ENCODE results near the gene SLC22A7.

Gene SLC22A7

DNA sequence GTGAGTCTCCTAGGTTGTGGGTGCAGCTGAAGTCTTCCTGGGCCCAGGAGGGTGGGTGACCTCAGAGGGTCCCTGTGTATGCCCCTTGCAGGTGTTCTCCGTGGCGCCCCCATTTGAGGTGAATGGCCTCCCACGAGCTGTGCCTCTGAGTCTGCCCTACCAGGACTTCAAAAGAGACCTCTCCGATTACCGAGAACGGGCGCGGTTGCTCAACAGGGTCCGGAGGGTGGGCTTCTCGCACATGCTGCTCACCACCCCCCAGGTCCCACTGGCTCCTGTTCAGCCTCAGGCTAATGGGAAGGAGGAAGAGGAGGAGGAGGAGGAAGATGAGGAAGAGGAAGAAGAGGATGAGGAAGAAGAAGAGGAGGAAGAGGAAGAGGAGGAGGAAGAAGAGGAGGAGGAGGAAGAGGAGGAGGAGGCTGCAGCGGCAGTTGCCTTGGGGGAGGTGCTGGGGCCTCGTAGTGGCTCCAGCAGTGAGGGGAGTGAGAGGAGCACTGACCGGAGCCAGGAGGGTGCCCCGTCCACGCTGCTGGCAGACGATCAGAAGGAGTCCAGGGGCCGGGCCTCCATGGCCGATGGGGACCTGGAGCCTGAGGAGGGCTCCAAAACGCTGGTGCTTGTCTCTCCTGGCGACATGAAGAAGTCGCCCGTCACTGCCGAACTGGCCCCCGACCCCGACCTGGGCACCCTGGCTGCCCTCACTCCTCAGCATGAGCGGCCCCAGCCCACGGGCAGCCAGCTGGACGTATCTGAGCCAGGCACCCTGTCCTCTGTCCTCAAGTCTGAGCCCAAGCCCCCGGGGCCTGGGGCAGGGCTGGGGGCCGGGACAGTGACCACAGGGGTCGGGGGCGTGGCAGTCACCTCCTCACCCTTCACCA lies 15.2 kb upstream of the SLC22A7 start:
- TF ChIP-seq, protein P1, sequence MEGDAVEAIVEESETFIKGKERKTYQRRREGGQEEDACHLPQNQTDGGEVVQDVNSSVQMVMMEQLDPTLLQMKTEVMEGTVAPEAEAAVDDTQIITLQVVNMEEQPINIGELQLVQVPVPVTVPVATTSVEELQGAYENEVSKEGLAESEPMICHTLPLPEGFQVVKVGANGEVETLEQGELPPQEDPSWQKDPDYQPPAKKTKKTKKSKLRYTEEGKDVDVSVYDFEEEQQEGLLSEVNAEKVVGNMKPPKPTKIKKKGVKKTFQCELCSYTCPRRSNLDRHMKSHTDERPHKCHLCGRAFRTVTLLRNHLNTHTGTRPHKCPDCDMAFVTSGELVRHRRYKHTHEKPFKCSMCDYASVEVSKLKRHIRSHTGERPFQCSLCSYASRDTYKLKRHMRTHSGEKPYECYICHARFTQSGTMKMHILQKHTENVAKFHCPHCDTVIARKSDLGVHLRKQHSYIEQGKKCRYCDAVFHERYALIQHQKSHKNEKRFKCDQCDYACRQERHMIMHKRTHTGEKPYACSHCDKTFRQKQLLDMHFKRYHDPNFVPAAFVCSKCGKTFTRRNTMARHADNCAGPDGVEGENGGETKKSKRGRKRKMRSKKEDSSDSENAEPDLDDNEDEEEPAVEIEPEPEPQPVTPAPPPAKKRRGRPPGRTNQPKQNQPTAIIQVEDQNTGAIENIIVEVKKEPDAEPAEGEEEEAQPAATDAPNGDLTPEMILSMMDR (IDR thresholded peaks at IDR 0.05), result no peak

GRCh38 chr6:43283514-43283901 lies 14.6 kb upstream of the SLC22A7 start:
- TF ChIP-seq, protein P1 (IDR thresholded peaks at IDR 0.05), result no peak

GRCh38 chr6:43283905-43284304 lies 14.2 kb upstream of the SLC22A7 start:
- TF ChIP-seq, protein P1 (IDR thresholded peaks at IDR 0.05), result no peak

- TF ChIP-seq, protein P1 (IDR thresholded peaks at IDR 0.05), result no peak
Measured at GRCh38 chr6:43284991-43285781, 12.9 kb upstream of the SLC22A7 start.

GRCh38 chr6:43285832-43286231 lies 12.2 kb upstream of the SLC22A7 start:
- TF ChIP-seq, protein P1 (IDR thresholded peaks at IDR 0.05), result no peak

DNA sequence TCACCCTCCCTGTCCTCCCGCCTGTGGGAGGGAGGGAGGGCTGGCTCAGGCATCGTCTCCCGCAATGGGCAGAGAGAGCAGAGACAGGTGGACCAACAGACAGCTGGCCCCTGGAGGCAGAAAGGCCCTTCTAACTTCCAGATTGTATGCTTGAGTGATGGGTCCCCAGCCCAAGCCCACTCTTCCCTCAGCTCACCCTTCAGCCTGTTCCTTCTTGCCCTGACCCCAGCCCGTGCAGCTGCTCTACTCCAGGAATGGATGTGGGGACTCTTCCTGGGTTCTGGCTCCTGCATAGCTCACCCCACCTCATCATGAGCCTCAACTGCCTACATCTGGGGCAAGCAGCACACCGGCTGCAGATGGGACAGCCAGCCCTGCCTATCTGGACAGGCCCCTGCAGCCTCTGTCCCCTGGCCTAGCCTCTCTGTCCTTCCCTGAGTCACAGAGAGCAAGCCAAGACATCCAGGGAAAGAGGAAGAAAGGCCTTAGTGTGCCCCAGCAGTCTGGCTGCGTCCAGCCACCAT lies 11.5 kb upstream of the SLC22A7 start:
- TF ChIP-seq, protein P1 (IDR thresholded peaks at IDR 0.05), result no peak

DNA sequence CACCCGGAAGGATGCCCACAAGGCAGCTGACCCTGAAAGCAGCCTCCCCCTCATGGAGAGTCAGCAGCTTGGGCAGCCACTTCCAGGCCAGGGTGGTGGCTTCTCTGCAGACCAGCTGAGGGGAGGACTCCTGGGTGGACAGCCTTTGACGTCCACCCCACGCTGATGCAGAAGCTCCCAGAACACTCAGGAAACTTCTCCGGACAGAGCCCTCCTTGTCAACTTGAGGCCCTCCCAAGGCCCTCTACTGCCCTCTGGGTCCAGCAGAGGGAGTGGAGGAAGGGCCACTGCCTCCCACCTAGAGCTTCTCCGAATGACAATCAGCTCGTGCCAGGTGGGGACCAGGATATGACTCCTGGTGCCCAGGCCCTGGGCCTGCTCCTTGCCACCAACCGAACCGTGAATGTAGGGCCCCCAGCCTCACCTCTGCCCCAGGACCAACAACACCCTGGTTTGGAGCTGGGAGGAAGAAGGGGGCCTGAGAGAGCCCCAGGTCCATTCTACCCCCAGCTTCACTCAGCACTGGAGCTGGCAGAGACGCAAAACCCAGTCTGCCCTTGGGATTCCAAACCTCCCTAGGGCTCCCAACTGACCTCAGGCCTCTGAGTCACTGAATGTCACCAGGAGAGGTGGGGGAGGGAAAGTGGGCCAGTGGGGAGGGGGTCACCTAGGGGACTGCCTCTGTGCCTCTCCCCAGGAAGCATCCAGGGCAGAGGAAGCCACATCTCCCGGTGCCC lies 10.9 kb upstream of the SLC22A7 start:
- TF ChIP-seq, protein P1 (IDR thresholded peaks at IDR 0.05), result no peak
